OCI-M2 (cell line): ENCODE results near the gene TDRD9.
"Not testable (repeated sequence)": the region's sequence is repeated elsewhere in the genome, so short reads cannot be mapped to it uniquely, and the experiment has no call there.

Experiments
- DNase-seq: peaks from one replicate; lab custom pipeline; 2025; ENCODE audit not compliant: unreplicated experiment; lab: John Stamatoyannopoulos, UW

TDRD9 gene

GRCh38 chr14:103923863-103924262, 4.4 kb upstream of the TDRD9 start:
- peak; percentile 95 for DNase-seq

GRCh38 chr14:103925316-103925715, 2.9 kb upstream of the TDRD9 start:
- DNase-seq = no peak

GRCh38 chr14:103927566-103927965, 690 bp upstream of the TDRD9 start:
- no peak for DNase-seq

- DNase-seq = no peak
Observed at GRCh38 chr14:103930051-103930604, 1.9 kb downstream of the TDRD9 start.

GRCh38 chr14:103931422-103931821, 3.2 kb downstream of the TDRD9 start:
- DNase-seq = no peak

GRCh38 chr14:103932791-103933490, 4.7 kb downstream of the TDRD9 start:
- DNase-seq = no peak

GRCh38 chr14:103935102-103935501, 6.8 kb downstream of the TDRD9 start:
- no peak for DNase-seq

- DNase-seq = no peak
Observed at GRCh38 chr14:103941462-103941861, 13.2 kb downstream of the TDRD9 start.

GRCh38 chr14:103941973-103942736, 13.9 kb downstream of the TDRD9 start, which contains the start of gene RD3L:
Gene RD3L, minus strand, starts transcription at chr14:103942529. Its CDS starts 834 bp downstream, at chr14:103941695.
- DNase-seq = no peak

GRCh38 chr14:103943673-103944072, 15.4 kb downstream of the TDRD9 start:
- DNase-seq = no peak

GRCh38 chr14:103946975-103947374, 18.7 kb downstream of the TDRD9 start:
- no peak for DNase-seq

- DNase-seq = no peak
Observed at GRCh38 chr14:103948442-103948841, 20.2 kb downstream of the TDRD9 start.

- DNase-seq = no peak
Observed at GRCh38 chr14:103949131-103949790, 21.0 kb downstream of the TDRD9 start.

GRCh38 chr14:103960457-103961055, 32.3 kb downstream of the TDRD9 start:
- DNase-seq = no peak

- DNase-seq = no peak
Observed at GRCh38 chr14:103961928-103962578, 33.8 kb downstream of the TDRD9 start.

GRCh38 chr14:103966631-103967030, 38.4 kb downstream of the TDRD9 start:
- no peak for DNase-seq

GRCh38 chr14:103969961-103970360, 41.7 kb downstream of the TDRD9 start:
- DNase-seq = no peak

GRCh38 chr14:103973354-103973753, 45.1 kb downstream of the TDRD9 start:
- no peak for DNase-seq

- DNase-seq = no peak
Observed at GRCh38 chr14:103974575-103974974, 46.3 kb downstream of the TDRD9 start.

- DNase-seq = not testable (repeated sequence)
Observed at GRCh38 chr14:103980623-103981238, 52.5 kb downstream of the TDRD9 start.
